Measurements from ENCODE around the gene PEA15.

GRCh38 chr1:160224606-160225005 is 19.4 kb downstream of the PEA15 start:
- TF ChIP-seq TSHZ2 (CRISPR knock-in tag; IDR thresholded peaks at IDR 0.05) (no peak), ISL1 (CRISPR knock-in tag; IDR thresholded peaks at IDR 0.05) (no peak), BACH2 (CRISPR knock-in tag; IDR thresholded peaks at IDR 0.05; ENCODE audit: borderline replicate concordance) (no peak), PATZ1 (CRISPR knock-in tag; IDR thresholded peaks at IDR 0.05; ENCODE audit: borderline replicate concordance) (no peak), ZNF8 (CRISPR knock-in tag; IDR thresholded peaks at IDR 0.05) (no peak), TOX (CRISPR knock-in tag; IDR thresholded peaks at IDR 0.05; ENCODE audit: borderline replicate concordance) (no peak), ZFP3 (CRISPR knock-in tag; IDR thresholded peaks at IDR 0.05) (no peak), CREB5 (CRISPR knock-in tag; IDR thresholded peaks at IDR 0.05; ENCODE audit: low read depth) (no peak), ARNTL (CRISPR knock-in tag; IDR thresholded peaks at IDR 0.05; ENCODE audit: borderline replicate concordance, low read depth) (no peak)
